NCI-H748 (cell line): ENCODE data around the gene HYAL1.
"Not testable (repeated sequence)": the region's sequence is repeated elsewhere in the genome, so short reads cannot be mapped to it uniquely, and the experiment has no call there.

ENCODE experiments used
- DNase-seq: peaks from one replicate; lab custom pipeline; 2025; ENCODE audit not compliant: unreplicated experiment; lab: John Stamatoyannopoulos, UW

Gene HYAL1

GRCh38 chr3:50263478-50264382 is 39.6 kb downstream of the HYAL1 start:
- no peak for DNase-seq

GRCh38 chr3:50262778-50263177 is 40.6 kb downstream of the HYAL1 start:
- DNase-seq, result no peak

GRCh38 chr3:50262200-50262599 is 41.2 kb downstream of the HYAL1 start:
- DNase-seq, result not testable (repeated sequence)

- DNase-seq, result no peak
These were observed 41.9 kb downstream of the HYAL1 start for GRCh38 chr3:50261505-50261904.

GRCh38 chr3:50260942-50261441 is 42.4 kb downstream of the HYAL1 start:
- DNase-seq, result no peak

- DNase-seq, result peak; percentile 86
These were observed 43.1 kb downstream of the HYAL1 start for GRCh38 chr3:50260027-50260941.

GRCh38 chr3:50259432-50260026 is 43.8 kb downstream of the HYAL1 start:
- no peak for DNase-seq

- no peak for DNase-seq
These were observed 44.4 kb downstream of the HYAL1 start for GRCh38 chr3:50258979-50259378.

- DNase-seq, result peak; percentile 27
These were observed 45.2 kb downstream of the HYAL1 start for GRCh38 chr3:50258029-50258680.

GRCh38 chr3:50256978-50257890 is 46.1 kb downstream of the HYAL1 start:
- DNase-seq, result peak; percentile 36

GRCh38 chr3:50255251-50255615 is 48.1 kb downstream of the HYAL1 start:
- no peak for DNase-seq

- DNase-seq, result no peak
These were observed 48.7 kb downstream of the HYAL1 start for GRCh38 chr3:50254577-50255250.

- DNase-seq, result no peak
These were observed 52.2 kb downstream of the HYAL1 start for GRCh38 chr3:50251220-50251619.

- no peak for DNase-seq
These were observed 52.9 kb downstream of the HYAL1 start for GRCh38 chr3:50250514-50250913.
